ENCODE results near the gene SPRTN.

SPRTN gene

DNA sequence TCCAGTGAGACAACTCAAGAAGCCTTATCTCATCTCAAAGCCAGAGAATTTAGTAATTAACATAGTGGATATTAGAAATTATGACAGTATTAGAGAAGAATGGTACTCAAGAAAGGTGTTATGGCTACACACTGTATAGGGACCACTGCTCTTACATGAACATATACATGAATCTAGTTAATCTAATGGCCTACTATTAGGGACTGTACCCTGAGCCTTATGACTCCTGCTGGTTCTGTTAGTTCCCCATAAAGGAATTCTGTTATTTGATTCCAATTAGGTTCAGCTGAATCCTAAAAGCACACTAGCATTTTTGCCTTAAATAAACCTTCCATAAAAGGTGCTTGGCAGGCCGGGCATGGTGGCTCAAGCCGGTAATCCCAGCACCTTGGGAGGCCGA lies 44.3 kb downstream of the SPRTN start:
- DNase-seq (ENCODE audit: low spot score), result no peak

DNA sequence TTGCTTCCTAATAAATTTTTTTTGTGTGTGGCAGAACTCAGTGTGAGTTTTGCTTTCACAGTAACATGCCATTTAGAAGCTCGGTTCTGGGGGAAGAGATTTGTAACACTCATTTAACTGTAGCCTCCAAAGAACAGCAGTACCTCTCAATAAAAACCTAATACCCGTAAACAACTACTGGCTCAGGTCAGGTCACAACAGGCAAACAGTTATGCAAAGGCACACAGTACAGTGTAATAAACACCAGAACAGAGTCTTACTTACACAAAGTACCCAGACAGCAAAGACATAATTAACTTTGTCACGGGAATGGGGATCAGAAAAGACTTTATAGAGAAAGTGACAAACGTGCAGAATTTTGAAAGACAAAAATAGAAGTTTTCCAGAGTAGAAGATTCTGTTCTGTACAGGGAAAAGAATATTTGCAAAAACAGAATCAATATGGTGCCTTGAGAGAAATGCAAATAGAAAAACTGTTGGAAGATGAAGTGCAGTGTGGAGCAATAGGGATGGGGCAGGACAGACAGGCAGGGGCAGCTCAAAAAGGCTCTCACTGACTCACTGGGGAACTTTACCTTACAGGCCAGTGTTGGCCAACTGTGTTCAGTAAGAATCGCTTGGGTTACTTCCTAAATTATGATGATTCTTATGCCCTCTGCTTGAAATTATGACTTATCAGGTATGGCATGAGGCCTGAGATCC lies 45.2 kb downstream of the SPRTN start:
- DNase-seq (ENCODE audit: low spot score), result no peak

DNA sequence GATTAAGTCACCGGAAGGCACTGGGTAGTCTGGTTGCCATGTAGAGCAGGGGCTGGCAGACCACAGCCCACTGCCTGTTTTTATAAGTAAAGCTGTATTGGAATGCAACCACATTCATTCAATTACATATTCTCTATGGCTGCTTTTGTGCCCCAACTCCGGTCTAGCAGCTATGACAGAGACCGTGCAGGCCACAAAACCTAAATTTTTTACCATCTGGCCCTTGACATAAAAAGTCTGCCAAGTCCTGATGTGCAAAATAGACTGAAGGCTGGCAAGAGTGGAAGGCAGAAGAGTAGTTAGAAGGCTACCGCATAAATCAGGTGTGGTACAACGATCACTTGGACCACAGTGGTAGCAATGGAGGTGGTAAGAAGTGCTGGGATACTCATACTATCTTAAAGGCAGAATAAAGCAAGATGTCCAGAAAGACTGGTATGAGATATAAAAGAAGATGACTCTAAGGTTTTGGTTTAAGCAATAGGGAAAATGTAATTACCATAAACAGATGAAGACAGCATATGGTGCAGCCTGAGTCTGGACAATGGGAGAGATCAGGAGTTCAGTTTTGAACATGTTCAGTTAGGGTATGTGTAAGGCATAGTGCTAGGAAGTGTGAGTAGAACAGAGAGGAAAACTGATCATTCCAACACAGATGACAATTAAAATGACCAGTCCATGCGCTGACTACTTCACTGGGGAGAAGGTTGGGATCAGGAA lies 46.8 kb downstream of the SPRTN start:
- no peak for DNase-seq (ENCODE audit: low spot score)

DNA sequence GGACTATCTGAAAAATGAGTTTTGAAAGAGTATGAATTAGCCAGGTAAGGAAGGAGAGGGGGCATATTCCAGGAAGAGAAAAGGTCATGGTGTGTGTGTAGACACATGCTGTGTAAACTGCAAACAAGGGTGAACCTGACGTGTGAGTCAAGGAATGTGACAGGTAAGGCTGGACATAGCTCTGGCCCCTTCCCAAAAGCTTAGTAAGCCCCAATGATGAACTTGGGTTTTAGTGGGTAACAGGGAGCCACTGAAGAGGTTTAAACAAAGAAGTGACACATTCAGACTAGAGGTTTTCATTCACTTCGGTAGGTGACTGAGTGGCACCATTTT lies 47.3 kb downstream of the SPRTN start:
- no peak for DNase-seq (ENCODE audit: low spot score)

DNA sequence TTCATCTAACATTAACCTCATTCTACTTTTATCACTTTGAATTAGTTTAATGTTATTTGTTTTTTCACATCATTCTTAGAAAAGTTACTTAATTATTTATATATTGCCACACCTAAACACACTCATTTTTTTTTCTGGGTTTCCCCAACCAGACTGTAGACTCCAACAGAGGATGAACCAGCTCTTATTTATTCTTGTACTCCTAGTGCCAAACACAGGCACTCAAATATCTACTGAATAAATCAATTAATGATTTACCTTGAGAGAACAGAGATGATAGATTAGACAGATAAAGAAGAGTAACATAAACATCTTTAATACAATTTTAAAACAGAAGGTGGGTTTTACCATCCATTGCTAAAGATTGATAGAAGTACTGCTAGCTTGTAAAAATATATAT lies 48.4 kb downstream of the SPRTN start:
- DNase-seq (ENCODE audit: low spot score), result no peak

DNA sequence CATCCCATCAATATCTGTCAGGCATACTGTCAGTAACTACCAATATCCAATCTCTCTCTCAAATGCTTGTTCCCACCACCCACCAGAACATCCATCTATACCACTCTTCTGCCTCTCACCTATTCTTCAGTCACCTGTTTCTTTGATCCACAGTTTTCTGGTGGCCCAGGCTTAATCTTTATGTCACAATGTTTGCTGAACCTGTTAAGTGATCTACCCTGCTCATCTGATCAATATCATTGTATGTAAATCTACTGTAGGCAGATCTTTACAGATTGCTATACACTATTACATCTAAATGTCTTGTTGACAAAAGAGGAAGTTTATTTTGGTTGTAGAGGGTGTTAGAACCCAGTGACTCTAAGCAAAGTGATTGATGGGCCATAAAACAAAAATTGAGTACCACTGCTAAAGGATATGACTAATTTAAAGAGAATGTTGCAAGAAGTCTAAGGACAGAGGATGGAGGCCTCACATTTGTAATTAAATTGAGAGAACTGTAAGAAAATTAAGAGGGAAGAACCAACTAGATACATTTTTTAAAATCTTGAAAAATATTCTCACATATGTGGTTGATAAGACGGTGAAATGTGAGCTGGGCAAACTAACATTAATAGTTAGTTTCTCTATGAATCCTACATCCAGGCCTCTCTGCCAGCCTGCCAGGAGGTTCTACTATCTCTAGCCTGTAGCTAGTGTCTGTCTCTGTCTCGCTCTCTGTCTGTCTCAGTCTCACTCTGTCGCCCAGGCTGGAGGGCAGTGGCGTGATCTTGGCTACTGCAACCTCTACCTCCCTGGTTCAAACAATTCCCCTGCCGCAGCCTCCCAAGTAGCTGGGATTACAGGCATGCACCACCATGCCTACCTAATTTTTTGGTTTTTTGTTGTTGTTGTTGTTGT lies 49.9 kb downstream of the SPRTN start:
- no peak for DNase-seq (ENCODE audit: low spot score)

DNA sequence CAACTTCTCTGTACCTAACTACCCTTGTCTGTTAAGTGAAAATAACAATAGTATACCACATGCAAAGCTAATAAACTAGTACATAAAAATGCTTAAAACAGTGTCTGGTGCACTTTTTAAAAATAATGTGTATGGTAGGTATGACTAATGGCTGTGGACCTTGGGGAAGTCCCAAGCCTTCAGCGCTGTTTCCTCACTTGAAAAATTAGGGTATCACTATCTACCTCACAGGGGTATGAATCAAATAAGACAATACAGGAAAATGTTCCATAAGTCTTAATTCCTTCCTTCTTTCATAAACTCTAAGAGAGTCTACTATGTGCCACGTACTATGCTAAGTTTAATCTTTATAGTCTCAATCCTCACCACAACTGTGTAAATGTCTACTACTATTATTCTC lies 52.0 kb downstream of the SPRTN start:
- DNase-seq (ENCODE audit: low spot score), result no peak

DNA sequence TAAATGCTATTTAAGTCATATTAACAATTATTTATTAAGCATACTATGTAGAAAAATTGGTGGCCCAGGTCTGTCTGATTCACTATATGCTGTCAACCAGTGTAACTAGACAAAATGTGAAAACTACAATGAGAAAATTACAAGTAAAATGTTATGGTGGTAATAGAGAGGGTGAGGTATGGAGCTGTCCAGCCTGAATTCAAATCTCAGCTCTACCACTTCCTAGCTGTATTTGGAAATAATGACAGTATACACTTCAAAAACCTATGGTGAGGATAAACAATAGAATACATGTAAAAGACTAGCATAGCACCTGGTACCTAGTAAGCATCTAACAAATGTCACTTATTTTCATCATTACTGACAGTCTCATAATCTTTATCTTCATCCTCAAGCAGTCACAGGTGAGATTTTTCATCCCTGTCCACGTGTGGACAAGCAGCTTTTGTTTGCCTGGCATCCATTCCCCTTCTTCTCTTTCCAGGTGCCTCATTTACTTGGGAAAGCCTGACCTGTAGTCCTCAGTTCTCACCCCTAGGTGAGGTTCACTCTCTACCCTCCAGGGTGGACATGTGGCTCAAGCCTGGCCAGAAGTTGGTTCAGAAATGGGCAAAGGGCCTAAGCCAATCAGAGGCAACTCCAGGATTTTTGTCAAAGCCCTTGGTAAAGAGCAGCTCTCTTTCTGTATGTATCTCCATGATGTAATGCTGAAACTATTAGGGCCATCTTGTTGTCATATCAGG lies 54.5 kb downstream of the SPRTN start:
- DNase-seq (ENCODE audit: low spot score), result no peak

DNA sequence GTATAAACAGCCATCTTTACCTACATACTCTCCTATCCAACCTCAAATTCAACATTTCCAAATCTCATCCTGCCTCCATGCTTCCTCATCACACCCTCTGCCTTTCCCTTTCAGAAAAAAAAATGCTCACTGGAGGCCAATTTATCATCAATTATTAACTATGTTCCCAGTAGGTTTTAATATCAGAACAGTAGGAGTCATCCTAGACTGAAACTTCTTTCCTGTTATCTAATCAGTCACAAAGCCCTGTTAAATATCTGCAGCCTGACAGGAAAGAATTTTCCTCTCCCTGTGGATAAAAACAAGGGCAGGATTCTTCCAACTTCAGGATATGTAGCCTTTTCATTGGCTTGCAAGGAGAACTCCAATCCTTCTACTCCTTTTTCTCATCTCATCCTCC lies 55.6 kb downstream of the SPRTN start:
- no peak for DNase-seq (ENCODE audit: low spot score)

DNA sequence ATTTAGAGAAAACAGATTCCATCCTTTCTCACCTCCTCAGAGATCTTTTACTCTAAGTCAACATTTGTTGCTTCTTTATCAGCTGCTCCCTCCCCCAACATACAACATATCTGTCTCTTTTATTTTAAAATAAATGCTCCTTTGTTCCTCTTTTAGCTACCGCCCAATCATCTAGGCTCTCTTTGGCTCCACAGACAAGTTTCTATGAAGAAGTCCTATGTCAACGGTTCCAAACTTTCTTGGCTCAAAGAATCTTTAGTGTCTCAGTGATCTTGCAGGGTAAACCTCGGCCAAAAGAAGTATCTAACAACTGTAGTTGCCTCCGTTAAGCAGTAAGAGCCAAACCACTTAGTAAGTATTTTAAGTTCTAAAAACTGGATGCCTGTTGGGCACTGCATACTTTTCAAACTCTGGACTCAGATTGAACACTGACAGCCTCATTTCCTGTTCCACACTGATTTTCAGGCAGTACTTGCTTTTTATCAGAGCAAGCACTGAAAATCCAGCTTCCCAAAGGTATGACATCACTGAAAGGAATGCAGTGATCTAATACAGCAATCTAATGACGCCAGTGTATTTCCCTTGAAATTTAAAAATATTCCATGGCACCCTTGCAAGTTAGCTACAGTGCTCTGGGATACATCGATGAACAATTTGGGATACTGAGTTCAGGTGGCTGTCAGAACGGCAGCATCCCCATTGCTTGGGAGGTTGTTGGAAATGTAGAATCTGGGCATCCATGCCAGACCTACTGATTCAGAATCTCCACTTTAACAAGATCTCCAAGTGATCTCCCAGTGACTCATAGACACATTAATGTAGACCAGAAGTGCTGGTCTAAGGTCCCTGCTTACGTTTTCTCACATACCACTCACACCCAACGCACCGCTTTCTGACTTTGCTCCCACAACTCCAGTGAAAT lies 57.2 kb downstream of the SPRTN start:
- DNase-seq (ENCODE audit: low spot score), result no peak

DNA sequence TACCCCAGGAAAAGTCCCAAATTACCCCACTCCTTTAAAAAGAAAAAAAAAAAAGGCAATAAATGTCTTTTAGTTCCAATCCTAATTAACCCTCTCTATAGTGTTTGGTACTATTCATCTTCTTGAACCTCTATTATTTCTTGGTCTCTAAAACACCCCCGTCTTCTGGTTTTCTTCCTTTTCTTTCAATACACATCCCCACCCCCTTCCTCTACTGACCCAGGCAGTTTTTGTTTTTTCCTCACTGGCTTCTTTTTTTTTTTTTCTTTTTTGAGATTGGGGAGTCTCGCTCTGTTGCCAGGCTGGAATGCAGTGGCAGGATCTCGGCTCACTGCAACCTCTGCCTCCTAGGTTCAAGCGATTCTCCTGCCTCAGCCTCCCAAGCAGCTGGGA lies 57.9 kb downstream of the SPRTN start:
- DNase-seq (ENCODE audit: low spot score), result no peak

DNA sequence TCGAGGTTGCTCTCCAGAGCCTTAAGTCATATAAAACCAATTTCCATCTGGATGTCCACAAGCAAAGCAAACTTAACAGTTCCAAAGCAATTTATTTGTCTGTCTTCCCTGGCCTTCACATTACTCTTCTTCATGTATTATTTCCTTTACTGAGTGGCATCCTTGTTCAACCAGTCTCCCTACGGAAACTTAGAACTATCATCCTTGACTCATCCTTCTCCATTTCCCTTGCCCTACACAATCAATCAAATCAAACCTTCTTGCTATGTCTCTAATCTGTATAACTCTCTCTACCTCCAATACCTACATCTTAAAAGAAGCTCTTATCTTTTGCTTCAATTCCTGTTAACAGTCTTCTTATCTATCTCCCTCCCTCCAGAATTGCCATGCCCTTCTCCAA lies 58.5 kb downstream of the SPRTN start:
- DNase-seq (ENCODE audit: low spot score), result no peak

DNA sequence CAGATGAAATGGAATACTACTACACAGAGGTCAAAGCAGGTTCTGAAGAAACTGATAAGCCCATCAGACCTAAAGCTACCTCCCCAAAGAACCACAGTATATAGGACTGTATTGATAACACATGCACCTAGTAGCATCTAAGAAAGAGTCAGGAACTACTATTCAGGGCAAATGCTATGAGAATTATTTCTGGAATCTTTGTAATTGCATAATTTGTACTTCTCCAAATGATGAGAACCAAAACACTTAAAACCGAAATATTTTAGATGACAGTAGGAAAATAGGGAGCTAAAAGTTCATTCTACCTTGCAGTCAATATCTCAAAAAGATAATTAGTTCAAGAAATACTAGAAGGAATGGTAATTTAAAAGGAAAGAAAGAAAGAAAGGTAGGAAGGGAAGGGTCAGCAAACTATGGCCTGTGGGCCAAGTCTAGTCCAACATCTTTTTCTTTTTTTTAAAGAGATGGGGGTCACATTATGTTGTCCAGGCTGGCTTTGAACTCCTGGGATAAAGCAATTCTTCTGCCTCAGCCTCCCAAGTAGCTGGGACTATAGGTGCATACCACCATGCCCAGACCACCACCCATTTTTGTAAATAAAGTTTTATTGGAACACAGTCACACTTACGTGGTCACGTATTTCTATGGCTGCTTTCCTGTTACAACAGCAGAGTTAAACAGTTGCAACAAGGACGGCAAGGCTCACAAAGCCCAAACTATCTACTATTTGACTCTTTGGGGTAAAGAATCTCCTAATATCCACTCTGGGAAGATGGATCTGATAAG lies 60.0 kb downstream of the SPRTN start:
- no peak for DNase-seq (ENCODE audit: low spot score)

DNA sequence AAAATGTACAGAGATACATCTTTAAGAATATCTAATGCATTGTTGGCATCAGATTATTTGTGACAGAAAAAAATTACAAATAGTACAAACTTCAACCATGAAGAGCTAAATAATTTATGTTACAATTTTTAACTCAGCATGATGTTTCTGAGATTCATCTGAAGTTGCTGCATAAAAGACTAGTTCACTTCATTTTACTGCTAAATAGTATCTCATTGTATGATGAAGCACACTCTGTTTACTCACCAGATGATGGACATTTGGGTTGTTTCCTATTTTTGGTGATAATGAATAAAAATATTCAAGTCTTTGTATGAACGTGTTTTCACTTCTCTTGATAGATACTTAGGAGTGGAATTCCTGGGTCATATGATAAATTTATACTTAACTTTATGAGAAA lies 63.4 kb downstream of the SPRTN start:
- DNase-seq (ENCODE audit: low spot score), result no peak

DNA sequence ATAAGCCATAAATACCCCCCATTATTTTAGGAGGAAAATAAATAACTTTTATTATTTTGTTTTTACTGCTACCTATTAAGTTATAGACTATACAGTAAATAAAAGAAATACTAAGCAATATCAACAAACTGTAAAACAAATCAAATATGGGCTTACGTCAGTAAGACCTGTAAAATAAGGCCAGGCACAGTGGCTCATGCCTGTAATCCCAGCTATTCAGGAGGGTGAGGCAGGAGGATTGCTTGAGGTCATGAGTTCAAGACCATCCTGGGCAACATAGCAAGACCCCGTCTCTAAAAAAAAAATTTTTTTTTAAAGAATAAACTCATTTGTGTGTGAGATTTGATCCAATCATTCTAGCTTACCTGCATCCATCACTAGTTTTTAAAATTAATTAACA lies 66.2 kb downstream of the SPRTN start:
- DNase-seq (ENCODE audit: low spot score), result no peak

Measured in putamen (tissue), 1 donor.